K562 (cell line): ENCODE measurements around the gene HYPK. TPM values are rescaled to one million over a fixed set of nuclear protein-coding genes. Genes with fewer than 3 reads are reported as not detected.

Experiments used
- ADNP ChIP-seq: fragments of 200-800 bp; sonication (Bioruptor generic); IDR thresholded peaks from 2 replicates; pipeline ENCODE4 v1.6.1; 2016; ENCODE audit warnings: missing genetic modification characterization, missing compliant biosample characterization
- CHAMP1 ChIP-seq: fragments of 450-650 bp; IDR thresholded peaks from 2 replicates; pipeline ENCODE4 v1.6.1; 2016; ENCODE audit warnings: mild to moderate bottlenecking
- HOXB6 ChIP-seq: fragments of 250-450 bp; sonication (Bioruptor Pico); IDR thresholded peaks from 2 replicates; pipeline ENCODE4 v1.5.1; 2022; ENCODE audit warnings: mild to moderate bottlenecking, borderline replicate concordance
- MNT ChIP-seq, 2 experiments: fragments of 450-650 bp; conservative IDR thresholded peaks; 2 replicates each; pipeline ENCODE4 v1.6.1; 2017; ENCODE audit warnings: mild to moderate bottlenecking in 2 of 2, moderate library complexity in 2 of 2
- NBN ChIP-seq: fragments of 450-650 bp; IDR thresholded peaks from 2 replicates; pipeline ENCODE4 v1.6.1; 2016; ENCODE audit warnings: low read depth, mild to moderate bottlenecking
- REST ChIP-seq, 2 experiments: fragments of 450-650 bp; formaldehyde crosslinking in 1 of 2; IDR thresholded peaks; 2 replicates each; pipeline versions ENCODE4 v1.4.0 to v1.6.1; 2014 to 2020; ENCODE audit warnings: mild to moderate bottlenecking in 2 of 2, borderline replicate concordance in 1 of 2, low read depth in 1 of 2
- TAF15 ChIP-seq: fragments of 200-400 bp; formaldehyde crosslinking; IDR thresholded peaks from 2 replicates; pipeline ENCODE4 v1.6.1; 2017; ENCODE audit warnings: mild to moderate bottlenecking, low read depth, low read length, moderate library complexity
- TBP ChIP-seq: optimal IDR thresholded peaks from 2 replicates; pipeline ENCODE3; 2011; ENCODE audit warnings: low read depth, low read length, improper control_type of control experiment
- ZBTB43 ChIP-seq: sonication (generic); formaldehyde crosslinking; IDR thresholded peaks from 2 replicates; pipeline ENCODE4 v1.8.0; 2023; ENCODE audit warnings: mild to moderate bottlenecking, missing genetic modification reagents
- ZNF431 ChIP-seq: sonication (generic); formaldehyde crosslinking; IDR thresholded peaks from 2 replicates; pipeline ENCODE4 v1.8.0; 2022; ENCODE audit warnings: mild to moderate bottlenecking, missing genetic modification reagents
- polyA plus RNA-seq, 8 experiments: library from polyadenylated mRNA; depleted of rRNA in 4 of 8; stranded (reverse) in 5 of 8; unstranded in 3 of 8; fragments of >200 nt; fragmentation: Nextera tagmentation in 2 of 8; fragmentation: Illumina TruSeq in 1 of 8; extraction: Ambion mirVana in 2 of 8; extraction: Trizol in 1 of 8; gene quantifications; 2 replicates each; pipeline versions ENCODE4 v1.2.1 to v1.2.3, GENCODE V29; 2011 to 2014; ENCODE audit warnings: inconsistent platforms in 1 of 8, missing spikeins in 1 of 8
- total RNA-seq, 7 experiments: library from RNA; depleted of rRNA in 6 of 7; stranded (reverse); fragments of >200 nt in 6 of 7; fragmentation: Illumina TruSeq in 2 of 7; extraction: Trizol in 2 of 7; gene quantifications; 2 replicates each; pipeline versions ENCODE4 v1.2.1 to v1.2.3, GENCODE V29; 2011 to 2021; ENCODE audit warnings: low replicate concordance in 1 of 7

Gene HYPK
- total and polyA plus RNA-seq, 9 of the 15 experiments (the other 6 are each of a cell fraction or from before 2014, with no cell fraction given) = 7.2 to 28.0 (median 21.1) TPM

- TF ChIP-seq ZBTB43 (CRISPR knock-in tag) (peak; percentile 88; the same call in 1 of the 2 replicates), ADNP (tag) (peak; percentile 83; the same call in 1 of the 2 replicates), TAF15 (no peak), CHAMP1 (no peak), ZNF431 (CRISPR knock-in tag) (no peak), NBN (peak; percentile 70; the same call in 1 of the 2 replicates), REST (IDR thresholded peaks at IDR 0.05; ENCODE audit: borderline replicate concordance) (no peak), REST (CRISPR knock-in tag; IDR thresholded peaks at IDR 0.05; ENCODE audit: low read depth) (no peak), MNT (conservative IDR thresholded peaks at IDR 0.05) (peak in 1 of 2 experiments; percentile 70; a peak in 3 of 4 replicates), HOXB6 (CRISPR knock-in tag) (no peak), TBP (peak; percentile 86)
Observed at GRCh38 chr15:43826508-43827341, 26.3 kb downstream of the HYPK start, which contains the start of gene WDR76 (continued).
